Central memory CD8-positive, alpha-beta T cell (primary cell): Measurements from ENCODE around the gene VWA5B1.

Experiments
- ATAC-seq: fragments of 150-1000 bp; cut with Tn5 transposase; replicated peaks from 2 replicates; pipeline ENCODE4 v1.10.0; 2022; ENCODE audit warnings: mild to moderate bottlenecking, moderate FRiP score, moderate number of reproducible peaks; ENCODE audit not compliant: poor library complexity, severe bottlenecking; ENCODE audit errors: extremely low read depth
- DNase-seq, 2 donors: peaks; one replicate each; pipeline ENCODE4 v3.0.0; 2021; ENCODE audit warnings: low spot score in 2 of 2
- H3K27ac Mint-ChIP-seq: one replicate; pipeline ENCODE4 v1.8.0; 2022; ENCODE audit warnings: low read depth, mild to moderate bottlenecking, moderate library complexity, mixed read lengths
- H3K27me3 Mint-ChIP-seq: one replicate; pipeline ENCODE4 v1.8.0; 2022; ENCODE audit warnings: mixed read lengths
- H3K36me3 Mint-ChIP-seq: one replicate; pipeline ENCODE4 v1.8.0; 2022; ENCODE audit warnings: mild to moderate bottlenecking, moderate library complexity, mixed read lengths; ENCODE audit not compliant: insufficient read depth
- H3K4me1 Mint-ChIP-seq: one replicate; pipeline ENCODE4 v1.8.0; 2022; ENCODE audit warnings: mixed read lengths
- H3K4me3 Mint-ChIP-seq: one replicate; pipeline ENCODE4 v1.8.0; 2022; ENCODE audit warnings: mild to moderate bottlenecking, moderate library complexity, mixed read lengths
- H3K9me3 Mint-ChIP-seq: one replicate; pipeline ENCODE4 v1.8.0; 2022; ENCODE audit warnings: mixed read lengths

Gene VWA5B1

GRCh38 chr1:20401405-20402010 lies 110.8 kb downstream of the VWA5B1 start:
- Mint-ChIP-seq H3K36me3 (peaks cover 2% of the 10 kb centered on the region), H3K27ac (no peak overlapping the region), H3K4me1 (no peaks in the 10 kb centered on the region), H3K9me3 (no peaks in the 10 kb centered on the region), H3K27me3 (peaks cover 86% of the 10 kb centered on the region), H3K4me3 (no peak overlapping the region)
- no peak for ATAC-seq
- DNase-seq = no peak

GRCh38 chr1:20402585-20403422 lies 112.1 kb downstream of the VWA5B1 start:
- Mint-ChIP-seq H3K4me3 (no peak overlapping the region), H3K27ac (no peak overlapping the region), H3K9me3 (no peaks in the 10 kb centered on the region), H3K36me3 (peaks cover 2% of the 10 kb centered on the region), H3K27me3 (peaks cover 93% of the 10 kb centered on the region), H3K4me1 (no peaks in the 10 kb centered on the region)
- DNase-seq = no peak
- no peak for ATAC-seq

- H3K4me3 Mint-ChIP-seq = no peak overlapping the region
- H3K27ac Mint-ChIP-seq = no peak overlapping the region
- peaks cover 85% of the 10 kb centered on the region for H3K27me3 Mint-ChIP-seq
- no peaks in the 10 kb centered on the region for H3K9me3 Mint-ChIP-seq
- no peak for DNase-seq
- ATAC-seq = no peak
- H3K36me3 Mint-ChIP-seq = peaks cover 2% of the 10 kb centered on the region
- H3K4me1 Mint-ChIP-seq = no peaks in the 10 kb centered on the region
Observed at GRCh38 chr1:20403423-20404145, 112.9 kb downstream of the VWA5B1 start.

GRCh38 chr1:20404466-20404865 lies 113.8 kb downstream of the VWA5B1 start:
- Mint-ChIP-seq H3K36me3 (no peaks in the 10 kb centered on the region), H3K27me3 (peaks cover 76% of the 10 kb centered on the region), H3K4me3 (no peak overlapping the region), H3K9me3 (no peaks in the 10 kb centered on the region), H3K4me1 (no peaks in the 10 kb centered on the region), H3K27ac (no peak overlapping the region)
- ATAC-seq (no peak), DNase-seq (no peak)
